Ovary (tissue), 3 donors: ENCODE results near the gene SLC5A2.

ENCODE experiments used
- POLR2A ChIP-seq: fragments of 450-650 bp; IDR thresholded peaks from one replicate; pipeline ENCODE4 v1.6.1; 2017; ENCODE audit warnings: antibody characterized with exemption, mild to moderate bottlenecking, moderate library complexity
- TF ChIP-seq, protein P1 (sequence below), 3 donors: fragments of 450-650 bp in 2 of 3; fragments of 200-600 bp in 1 of 3; IDR thresholded peaks; one replicate each; pipeline versions ENCODE4 v1.5.1 to v1.8.0; 2016 to 2022; ENCODE audit warnings: antibody characterized with exemption in 3 of 3, mild to moderate bottlenecking in 1 of 3
- donor health status: DM: no; HTN: no; CAD: no.

DNA sequence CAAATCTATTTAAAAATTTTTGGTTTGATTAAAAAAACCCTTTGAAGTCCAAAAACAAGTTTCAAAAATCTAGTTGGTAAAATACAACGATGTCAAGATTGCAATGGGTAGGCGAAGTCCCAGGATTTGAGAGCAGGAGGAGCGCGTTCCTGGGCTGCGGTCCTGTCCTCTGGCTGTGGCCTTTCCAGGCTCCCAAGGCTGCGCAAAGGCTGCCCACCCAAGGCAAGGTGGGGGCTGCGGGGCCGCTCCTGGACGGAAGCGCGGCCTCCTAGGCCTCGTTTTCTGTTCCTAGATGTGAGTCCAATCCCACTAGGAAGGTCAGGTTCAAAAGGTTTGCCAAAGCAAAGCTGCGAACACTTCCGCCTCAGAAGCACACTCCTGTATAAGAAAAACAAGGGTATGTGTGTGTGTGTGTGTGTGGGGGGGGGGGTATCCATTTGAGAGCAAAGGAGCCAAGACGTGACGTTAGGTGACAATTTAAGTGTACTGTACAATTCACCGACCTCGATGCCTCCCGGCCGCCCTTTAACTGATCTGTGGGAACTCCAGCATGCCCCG, 54.0 kb downstream of the SLC5A2 start:
- TF ChIP-seq, protein P1, sequence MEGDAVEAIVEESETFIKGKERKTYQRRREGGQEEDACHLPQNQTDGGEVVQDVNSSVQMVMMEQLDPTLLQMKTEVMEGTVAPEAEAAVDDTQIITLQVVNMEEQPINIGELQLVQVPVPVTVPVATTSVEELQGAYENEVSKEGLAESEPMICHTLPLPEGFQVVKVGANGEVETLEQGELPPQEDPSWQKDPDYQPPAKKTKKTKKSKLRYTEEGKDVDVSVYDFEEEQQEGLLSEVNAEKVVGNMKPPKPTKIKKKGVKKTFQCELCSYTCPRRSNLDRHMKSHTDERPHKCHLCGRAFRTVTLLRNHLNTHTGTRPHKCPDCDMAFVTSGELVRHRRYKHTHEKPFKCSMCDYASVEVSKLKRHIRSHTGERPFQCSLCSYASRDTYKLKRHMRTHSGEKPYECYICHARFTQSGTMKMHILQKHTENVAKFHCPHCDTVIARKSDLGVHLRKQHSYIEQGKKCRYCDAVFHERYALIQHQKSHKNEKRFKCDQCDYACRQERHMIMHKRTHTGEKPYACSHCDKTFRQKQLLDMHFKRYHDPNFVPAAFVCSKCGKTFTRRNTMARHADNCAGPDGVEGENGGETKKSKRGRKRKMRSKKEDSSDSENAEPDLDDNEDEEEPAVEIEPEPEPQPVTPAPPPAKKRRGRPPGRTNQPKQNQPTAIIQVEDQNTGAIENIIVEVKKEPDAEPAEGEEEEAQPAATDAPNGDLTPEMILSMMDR (IDR thresholded peaks at IDR 0.05): no peak
- TF ChIP-seq POLR2A: no peak
